Natural killer cell treated with Interleukin-12 subunit alpha and Interleukin-12 subunit beta and Interleukin-15 and Interleukin-18, amount 100 ng/mL, for 72 hours (primary cell): ENCODE measurements around the gene RIMKLB. TPM values are rescaled to one million over a fixed set of nuclear protein-coding genes. Genes with fewer than 3 reads are reported as not detected.
"Not testable (repeated sequence)": the region's sequence is repeated elsewhere in the genome, so short reads cannot be mapped to it uniquely, and the experiment has no call there.

Experiments used
- ATAC-seq, 2 donors: fragments of 150-1000 bp; cut with Tn5 transposase in 1 of 2; sonication (Bioruptor Pico), chemical (Tn5 transposase) in 1 of 2; 2 replicates each; pipeline ENCODE4 v1.10.0; 2021
- DNase-seq: peaks from one replicate; pipeline ENCODE4 v3.0.0; 2022; ENCODE audit warnings: low spot score
- H3K27ac Mint-ChIP-seq, 2 donors: 1 replicate in 1 of 2; 2 replicates in 1 of 2; pipeline ENCODE4 v1.8.0; 2022; ENCODE audit warnings: mixed read lengths in 2 of 2, mild to moderate bottlenecking in 1 of 2, moderate library complexity in 1 of 2
- H3K27me3 Mint-ChIP-seq, 2 donors: 1 replicate in 1 of 2; 2 replicates in 1 of 2; pipeline ENCODE4 v1.8.0; 2022; ENCODE audit warnings: mixed read lengths in 2 of 2
- H3K36me3 Mint-ChIP-seq: one replicate; pipeline ENCODE4 v1.8.0; 2022; ENCODE audit warnings: mixed read lengths
- H3K4me1 Mint-ChIP-seq, 2 donors: 1 replicate in 1 of 2; 2 replicates in 1 of 2; pipeline ENCODE4 v1.8.0; 2022; ENCODE audit warnings: low read depth in 2 of 2, mixed read lengths in 2 of 2, mild to moderate bottlenecking in 1 of 2
- H3K4me3 Mint-ChIP-seq: one replicate; pipeline ENCODE4 v1.8.0; 2022; ENCODE audit warnings: mixed read lengths
- H3K9me3 Mint-ChIP-seq: 2 replicates; pipeline ENCODE4 v1.8.0; 2022; ENCODE audit warnings: mixed read lengths
- total RNA-seq, 2 donors: library from RNA; stranded (reverse); gene quantifications; one replicate each; pipeline ENCODE4 v1.2.3, GENCODE V29; 2022

Gene RIMKLB
- total RNA-seq, 2 donors from 2014 or later = 2.3 to 5.5 TPM

- not testable (repeated sequence) for DNase-seq, H3K27ac Mint-ChIP-seq, H3K36me3 Mint-ChIP-seq, H3K4me1 Mint-ChIP-seq, H3K9me3 Mint-ChIP-seq, H3K27me3 Mint-ChIP-seq, ATAC-seq, H3K4me3 Mint-ChIP-seq
These were observed 96.8 kb downstream of the RIMKLB start for GRCh38 chr12:8794611-8795010.

GRCh38 chr12:8796831-8797626 is 99.2 kb downstream of the RIMKLB start:
- Mint-ChIP-seq H3K4me3 (no peak overlapping the region), H3K27ac (no peak overlapping the region), H3K27me3 (no peaks in the 10 kb centered on the region), H3K4me1 (no peaks in the 10 kb centered on the region), H3K36me3 (no peaks in the 10 kb centered on the region), H3K9me3 (no peaks in the 10 kb centered on the region)
- no peak for ATAC-seq
- no peak for DNase-seq

- H3K27ac Mint-ChIP-seq = not testable (repeated sequence)
These were observed 103.4 kb downstream of the RIMKLB start for GRCh38 chr12:8801213-8801612.

GRCh38 chr12:8804833-8805232 is 107.0 kb downstream of the RIMKLB start:
- H3K4me3 Mint-ChIP-seq, H3K27ac Mint-ChIP-seq, ATAC-seq, H3K4me1 Mint-ChIP-seq, H3K9me3 Mint-ChIP-seq, H3K27me3 Mint-ChIP-seq, H3K36me3 Mint-ChIP-seq, DNase-seq: not testable (repeated sequence)

More at GRCh38 chr12:8801213-8801612, 103.4 kb downstream of the RIMKLB start:
- H3K36me3 Mint-ChIP-seq, H3K4me3 Mint-ChIP-seq, H3K4me1 Mint-ChIP-seq, DNase-seq, H3K27me3 Mint-ChIP-seq, H3K9me3 Mint-ChIP-seq, ATAC-seq: not testable (repeated sequence)

GRCh38 chr12:8805487-8805886 is 107.7 kb downstream of the RIMKLB start:
- not testable (repeated sequence) for H3K27ac Mint-ChIP-seq, H3K4me3 Mint-ChIP-seq, H3K27me3 Mint-ChIP-seq, ATAC-seq, DNase-seq, H3K4me1 Mint-ChIP-seq, H3K36me3 Mint-ChIP-seq, H3K9me3 Mint-ChIP-seq

GRCh38 chr12:8807084-8807483 is 109.3 kb downstream of the RIMKLB start:
- not testable (repeated sequence) for H3K4me3 Mint-ChIP-seq, ATAC-seq, H3K4me1 Mint-ChIP-seq, H3K36me3 Mint-ChIP-seq, H3K9me3 Mint-ChIP-seq, DNase-seq, H3K27ac Mint-ChIP-seq, H3K27me3 Mint-ChIP-seq

- ATAC-seq, H3K4me1 Mint-ChIP-seq, H3K4me3 Mint-ChIP-seq, H3K36me3 Mint-ChIP-seq, H3K27ac Mint-ChIP-seq, H3K9me3 Mint-ChIP-seq, H3K27me3 Mint-ChIP-seq, DNase-seq: not testable (repeated sequence)
These were observed 112.3 kb downstream of the RIMKLB start for GRCh38 chr12:8810112-8810511.

GRCh38 chr12:8813572-8814357 is 116.0 kb downstream of the RIMKLB start:
- Mint-ChIP-seq H3K9me3 (no peaks in the 10 kb centered on the region), H3K4me3 (no peak overlapping the region), H3K36me3 (no peaks in the 10 kb centered on the region), H3K4me1 (no peaks in the 10 kb centered on the region), H3K27me3 (no peaks in the 10 kb centered on the region), H3K27ac (no peak overlapping the region)
- DNase-seq = no peak
- ATAC-seq = no peak

- ATAC-seq (no peak), DNase-seq (no peak)
- no peaks in the 10 kb centered on the region for H3K27me3 Mint-ChIP-seq
- H3K36me3 Mint-ChIP-seq = no peaks in the 10 kb centered on the region
- H3K27ac Mint-ChIP-seq = no peak overlapping the region
- H3K4me3 Mint-ChIP-seq = no peak overlapping the region
- H3K4me1 Mint-ChIP-seq = no peaks in the 10 kb centered on the region
- no peaks in the 10 kb centered on the region for H3K9me3 Mint-ChIP-seq
These were observed 118.8 kb downstream of the RIMKLB start for GRCh38 chr12:8816448-8817050.

- peaks cover 0 to 1% of the 10 kb centered on the region in 2 donors for H3K27me3 Mint-ChIP-seq
- H3K4me1 Mint-ChIP-seq = no peaks in the 10 kb centered on the region
- no peak overlapping the region for H3K27ac Mint-ChIP-seq
- no peaks in the 10 kb centered on the region for H3K9me3 Mint-ChIP-seq
- DNase-seq (no peak), ATAC-seq (no peak)
- H3K4me3 Mint-ChIP-seq = no peak overlapping the region
- H3K36me3 Mint-ChIP-seq = no peaks in the 10 kb centered on the region
These were observed 120.1 kb downstream of the RIMKLB start for GRCh38 chr12:8817856-8818255.

- Mint-ChIP-seq H3K4me1 (no peaks in the 10 kb centered on the region), H3K27me3 (peaks cover 3 to 8% of the 10 kb centered on the region in 2 donors), H3K27ac (no peak overlapping the region), H3K36me3 (no peaks in the 10 kb centered on the region), H3K9me3 (no peaks in the 10 kb centered on the region), H3K4me3 (no peak overlapping the region)
- no peak for ATAC-seq
- DNase-seq = no peak
These were observed 120.7 kb downstream of the RIMKLB start for GRCh38 chr12:8818526-8818925.

- H3K27ac Mint-ChIP-seq = no peak overlapping the region
These were observed 121.8 kb downstream of the RIMKLB start for GRCh38 chr12:8819666-8819980.

GRCh38 chr12:8820676-8821407 is 123.1 kb downstream of the RIMKLB start:
- H3K27me3 Mint-ChIP-seq = peaks cover 10 to 31% of the 10 kb centered on the region in 2 donors
- H3K4me1 Mint-ChIP-seq, H3K27ac Mint-ChIP-seq, H3K36me3 Mint-ChIP-seq, H3K9me3 Mint-ChIP-seq, DNase-seq, H3K4me3 Mint-ChIP-seq, ATAC-seq: not testable (repeated sequence)

More at GRCh38 chr12:8819666-8819980, 121.8 kb downstream of the RIMKLB start:
- no peak for ATAC-seq
- DNase-seq = no peak
- no peak overlapping the region for H3K4me3 Mint-ChIP-seq
- no peaks in the 10 kb centered on the region for H3K9me3 Mint-ChIP-seq
- H3K27me3 Mint-ChIP-seq = peaks cover 8 to 19% of the 10 kb centered on the region in 2 donors
- no peaks in the 10 kb centered on the region for H3K36me3 Mint-ChIP-seq
- H3K4me1 Mint-ChIP-seq = no peaks in the 10 kb centered on the region
